ENCODE measurements around the gene TRMT11.

The TRMT11 gene

DNA sequence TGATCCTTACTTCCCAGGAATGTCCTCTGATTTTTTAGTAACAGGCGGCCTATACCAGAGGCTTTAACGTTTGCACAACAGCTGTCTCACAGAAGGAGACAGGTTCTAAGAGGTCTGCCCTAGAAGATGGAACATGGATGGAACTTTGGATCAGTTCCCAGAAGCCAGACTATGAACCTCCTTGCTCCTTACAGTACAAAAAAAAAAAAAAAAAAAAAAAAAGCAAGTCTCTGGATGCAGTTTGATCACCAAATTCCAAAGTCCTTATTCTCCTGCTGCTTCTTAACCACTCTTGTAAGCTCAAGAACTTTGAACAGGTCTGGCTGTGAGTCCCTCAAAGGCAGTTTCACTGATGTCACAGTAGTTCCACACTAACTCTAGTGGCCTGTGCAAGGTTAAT lies 2.0 kb upstream of the TRMT11 start:
- Histone ChIP-seq H2AFZ (ENCODE audit: low read length) (no peak overlapping the region), H4K20me1 (ENCODE audit: insufficient read depth, low read length) (no peaks in the 10 kb centered on the region), H3K9me3 (ENCODE audit: low read length) (no peaks in the 10 kb centered on the region), H3K9me2 (ENCODE audit: low read depth, low read length) (no peaks in the 10 kb centered on the region), H3F3A (ENCODE audit: insufficient read depth, low read length) (no peaks in the 10 kb centered on the region), H3K27ac (ENCODE audit: low read depth, low read length, poor library complexity, severe bottlenecking) (no peak overlapping the region), H3K4me3 (ENCODE audit: low read depth, low read length, poor library complexity, severe bottlenecking) (no peak overlapping the region), H3K36me3 (ENCODE audit: insufficient read depth, low read length) (no peaks in the 10 kb centered on the region), H3K27me3 (ENCODE audit: insufficient read depth, low read length) (no peaks in the 10 kb centered on the region), H3K4me2 (ENCODE audit: low read length) (no peak overlapping the region), H3K79me2 (ENCODE audit: insufficient read depth, low read length) (peaks cover 33% of the 10 kb centered on the region), H3K9ac (ENCODE audit: low read length) (no peak overlapping the region), H3K4me1 (ENCODE audit: insufficient read depth, low read length, severe bottlenecking) (peaks cover 35% of the 10 kb centered on the region)
- TF ChIP-seq, protein P1, sequence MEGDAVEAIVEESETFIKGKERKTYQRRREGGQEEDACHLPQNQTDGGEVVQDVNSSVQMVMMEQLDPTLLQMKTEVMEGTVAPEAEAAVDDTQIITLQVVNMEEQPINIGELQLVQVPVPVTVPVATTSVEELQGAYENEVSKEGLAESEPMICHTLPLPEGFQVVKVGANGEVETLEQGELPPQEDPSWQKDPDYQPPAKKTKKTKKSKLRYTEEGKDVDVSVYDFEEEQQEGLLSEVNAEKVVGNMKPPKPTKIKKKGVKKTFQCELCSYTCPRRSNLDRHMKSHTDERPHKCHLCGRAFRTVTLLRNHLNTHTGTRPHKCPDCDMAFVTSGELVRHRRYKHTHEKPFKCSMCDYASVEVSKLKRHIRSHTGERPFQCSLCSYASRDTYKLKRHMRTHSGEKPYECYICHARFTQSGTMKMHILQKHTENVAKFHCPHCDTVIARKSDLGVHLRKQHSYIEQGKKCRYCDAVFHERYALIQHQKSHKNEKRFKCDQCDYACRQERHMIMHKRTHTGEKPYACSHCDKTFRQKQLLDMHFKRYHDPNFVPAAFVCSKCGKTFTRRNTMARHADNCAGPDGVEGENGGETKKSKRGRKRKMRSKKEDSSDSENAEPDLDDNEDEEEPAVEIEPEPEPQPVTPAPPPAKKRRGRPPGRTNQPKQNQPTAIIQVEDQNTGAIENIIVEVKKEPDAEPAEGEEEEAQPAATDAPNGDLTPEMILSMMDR (IDR thresholded peaks at IDR 0.05; ENCODE audit: low read length), result no peak
- TF ChIP-seq EZH2 (IDR thresholded peaks at IDR 0.05; ENCODE audit: borderline replicate concordance, low read length), result no peak

DNA sequence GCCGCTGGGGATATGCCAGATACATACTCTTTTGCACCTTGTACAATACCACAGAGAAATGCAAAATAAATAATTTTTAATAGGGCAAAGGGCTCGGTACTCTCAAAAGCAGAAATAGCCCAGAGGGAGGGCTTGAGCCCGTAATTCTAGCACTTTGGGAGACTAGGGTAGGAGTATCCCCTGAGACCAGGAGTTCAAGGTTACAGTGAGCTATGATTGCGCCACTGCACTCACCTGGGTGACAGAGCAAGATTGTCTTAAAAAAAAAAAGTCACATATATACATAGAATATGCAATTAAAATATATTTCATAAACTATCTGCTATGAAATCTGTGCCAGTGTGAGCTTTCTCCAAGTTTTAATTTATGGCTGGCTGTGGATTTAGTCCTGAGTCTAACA lies 818 bp upstream of the TRMT11 start:
- Histone ChIP-seq H3K27ac (ENCODE audit: low read depth, low read length, poor library complexity, severe bottlenecking) (no peak overlapping the region), H3K36me3 (ENCODE audit: insufficient read depth, low read length) (no peaks in the 10 kb centered on the region), H2AFZ (ENCODE audit: low read length) (peak overlapping the region; percentile 94; the same call in 1 of the 2 replicates)

DNA sequence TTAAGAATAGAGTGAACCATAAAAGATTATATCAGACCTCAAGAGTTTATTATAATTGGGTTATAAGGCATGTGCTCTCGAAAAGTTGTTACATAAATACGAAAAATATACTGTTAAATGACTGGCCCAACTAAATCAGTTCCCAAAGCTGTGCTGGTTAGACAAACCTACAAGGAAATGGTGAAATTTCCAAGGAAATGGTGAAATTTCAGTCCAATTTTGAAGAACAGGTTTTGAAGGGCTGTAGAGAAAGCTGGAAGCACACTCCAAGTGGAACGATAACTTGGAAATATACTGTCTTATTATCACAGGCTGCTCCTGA lies 400 bp upstream of the TRMT11 start:
- H3K9me3 ChIP-seq (ENCODE audit: low read length), result no peaks in the 10 kb centered on the region
- H2AFZ ChIP-seq (ENCODE audit: low read length), result peak overlapping the region; percentile 94
- H3K4me1 ChIP-seq (ENCODE audit: insufficient read depth, low read length, severe bottlenecking), result peaks cover 42% of the 10 kb centered on the region
- peak overlapping the region; percentile 76 for H3K27ac ChIP-seq (ENCODE audit: low read depth, low read length, poor library complexity, severe bottlenecking)
- peak overlapping the region; percentile 89 for H3K4me3 ChIP-seq (ENCODE audit: low read depth, low read length, poor library complexity, severe bottlenecking)
- H3K4me2 ChIP-seq (ENCODE audit: low read length), result peak overlapping the region; percentile 95
- no peaks in the 10 kb centered on the region for H3K36me3 ChIP-seq (ENCODE audit: insufficient read depth, low read length)
- H3K79me2 ChIP-seq (ENCODE audit: insufficient read depth, low read length), result peaks cover 48% of the 10 kb centered on the region
- no peak for TF ChIP-seq EZH2 (IDR thresholded peaks at IDR 0.05; ENCODE audit: borderline replicate concordance, low read length)
- TF ChIP-seq, protein P1 (IDR thresholded peaks at IDR 0.05; ENCODE audit: low read length), result no peak
- no peaks in the 10 kb centered on the region for H4K20me1 ChIP-seq (ENCODE audit: insufficient read depth, low read length)
- no peaks in the 10 kb centered on the region for H3F3A ChIP-seq (ENCODE audit: insufficient read depth, low read length)
- peak overlapping the region; percentile 97 for H3K9ac ChIP-seq (ENCODE audit: low read length)
- H3K9me2 ChIP-seq (ENCODE audit: low read depth, low read length), result no peaks in the 10 kb centered on the region
- no peaks in the 10 kb centered on the region for H3K27me3 ChIP-seq (ENCODE audit: insufficient read depth, low read length)

More for the DNA sequence above, 818 bp upstream of the TRMT11 start:
- peak overlapping the region; percentile 89 for H3K4me3 ChIP-seq (ENCODE audit: low read depth, low read length, poor library complexity, severe bottlenecking)
- peaks cover 45% of the 10 kb centered on the region for H3K79me2 ChIP-seq (ENCODE audit: insufficient read depth, low read length)
- no peak for TF ChIP-seq EZH2 (IDR thresholded peaks at IDR 0.05; ENCODE audit: borderline replicate concordance, low read length)
- TF ChIP-seq, protein P1 (IDR thresholded peaks at IDR 0.05; ENCODE audit: low read length), result no peak
- no peaks in the 10 kb centered on the region for H3K27me3 ChIP-seq (ENCODE audit: insufficient read depth, low read length)
- peaks cover 42% of the 10 kb centered on the region for H3K4me1 ChIP-seq (ENCODE audit: insufficient read depth, low read length, severe bottlenecking)
- H4K20me1 ChIP-seq (ENCODE audit: insufficient read depth, low read length), result no peaks in the 10 kb centered on the region
- no peaks in the 10 kb centered on the region for H3K9me3 ChIP-seq (ENCODE audit: low read length)
- H3F3A ChIP-seq (ENCODE audit: insufficient read depth, low read length), result no peaks in the 10 kb centered on the region
- H3K9me2 ChIP-seq (ENCODE audit: low read depth, low read length), result no peaks in the 10 kb centered on the region
- peak overlapping the region; percentile 97 for H3K9ac ChIP-seq (ENCODE audit: low read length)
- peak overlapping the region; percentile 95 for H3K4me2 ChIP-seq (ENCODE audit: low read length)
